Cortex of kidney (tissue), 1 donor: Measurements from ENCODE around the gene GAB2.

Experiments
- DNase-seq: peaks from one replicate; lab custom pipeline; 2025; lab: John Stamatoyannopoulos, UW

Gene GAB2

DNA sequence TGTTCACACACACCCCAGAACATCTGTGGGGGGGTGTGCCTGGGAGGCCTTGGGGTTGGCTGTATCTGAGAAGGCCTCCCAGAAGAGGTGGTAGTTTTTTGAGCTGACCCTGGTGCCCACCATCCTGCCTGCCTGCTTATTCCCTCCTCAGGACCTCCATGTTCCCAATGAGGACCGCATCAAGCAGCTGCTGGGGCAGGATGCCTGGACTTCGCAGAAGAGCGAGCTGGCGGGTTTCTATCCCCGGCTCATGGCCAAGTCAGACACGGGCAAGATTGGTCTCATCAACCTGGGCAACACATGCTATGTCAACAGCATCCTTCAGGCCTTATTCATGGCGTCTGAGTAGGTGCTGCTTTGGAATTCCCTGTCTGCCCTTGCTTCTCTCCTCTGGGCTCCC is 211.9 kb downstream of the GAB2 start:
- DNase-seq: no peak

DNA sequence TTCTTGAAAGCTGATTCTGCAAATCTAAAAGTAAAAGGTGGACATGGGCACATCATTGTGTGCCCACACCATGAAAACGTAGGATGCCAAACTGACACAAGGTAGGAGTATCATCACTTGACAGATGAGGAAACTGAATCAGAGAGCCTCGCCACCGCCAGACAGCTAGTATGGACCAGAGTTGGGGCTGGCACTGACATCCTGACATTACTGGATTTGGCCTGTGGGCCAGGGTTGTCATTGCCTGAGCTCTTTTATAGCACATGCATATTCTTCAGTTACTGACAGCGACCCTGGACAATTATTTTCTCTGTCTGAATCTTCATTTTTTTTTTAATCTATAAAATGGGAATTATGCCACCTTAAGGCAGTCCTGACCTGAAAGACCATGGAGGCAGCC is 212.4 kb downstream of the GAB2 start:
- no peak for DNase-seq

DNA sequence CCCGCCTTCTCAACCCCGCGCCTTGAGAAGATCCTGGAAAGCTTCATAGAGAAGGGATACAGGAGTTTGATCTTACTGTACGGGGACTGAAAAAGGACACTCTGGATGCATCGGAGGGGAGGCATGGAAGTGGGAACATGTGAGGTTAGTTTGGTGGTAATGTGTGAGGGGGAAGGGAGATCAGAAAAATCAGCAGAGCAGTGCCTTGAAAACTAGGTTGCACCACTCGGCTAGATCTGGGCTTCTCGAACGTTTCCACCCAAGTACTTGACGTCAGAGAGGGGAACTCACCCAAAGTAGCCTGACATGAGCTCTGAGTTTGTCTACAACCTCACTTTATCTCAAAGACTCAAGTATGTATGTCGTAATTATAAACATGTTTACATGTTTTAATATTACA is 214.4 kb downstream of the GAB2 start:
- no peak for DNase-seq

DNA sequence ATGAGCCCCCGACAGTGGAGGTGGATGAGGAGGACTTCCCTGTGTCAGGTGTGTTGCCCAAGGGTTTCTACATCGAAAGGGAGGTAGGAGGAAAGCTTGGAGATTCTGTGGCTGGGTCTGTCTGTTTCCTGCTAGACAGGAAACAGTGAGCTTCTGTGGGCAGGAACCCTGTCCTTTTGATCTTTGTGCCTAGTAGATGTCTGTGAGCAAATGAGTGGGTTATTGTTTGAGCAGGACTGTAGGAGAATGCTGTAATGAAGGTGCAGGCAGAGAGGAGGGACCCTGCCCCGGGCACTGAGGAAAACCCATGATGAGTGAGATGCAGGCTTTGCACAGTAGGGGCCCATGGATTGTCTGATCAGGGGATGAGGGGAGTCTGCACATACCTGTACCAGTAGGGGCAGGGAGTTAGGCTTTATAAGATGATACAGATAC is 214.9 kb downstream of the GAB2 start:
- no peak for DNase-seq

DNA sequence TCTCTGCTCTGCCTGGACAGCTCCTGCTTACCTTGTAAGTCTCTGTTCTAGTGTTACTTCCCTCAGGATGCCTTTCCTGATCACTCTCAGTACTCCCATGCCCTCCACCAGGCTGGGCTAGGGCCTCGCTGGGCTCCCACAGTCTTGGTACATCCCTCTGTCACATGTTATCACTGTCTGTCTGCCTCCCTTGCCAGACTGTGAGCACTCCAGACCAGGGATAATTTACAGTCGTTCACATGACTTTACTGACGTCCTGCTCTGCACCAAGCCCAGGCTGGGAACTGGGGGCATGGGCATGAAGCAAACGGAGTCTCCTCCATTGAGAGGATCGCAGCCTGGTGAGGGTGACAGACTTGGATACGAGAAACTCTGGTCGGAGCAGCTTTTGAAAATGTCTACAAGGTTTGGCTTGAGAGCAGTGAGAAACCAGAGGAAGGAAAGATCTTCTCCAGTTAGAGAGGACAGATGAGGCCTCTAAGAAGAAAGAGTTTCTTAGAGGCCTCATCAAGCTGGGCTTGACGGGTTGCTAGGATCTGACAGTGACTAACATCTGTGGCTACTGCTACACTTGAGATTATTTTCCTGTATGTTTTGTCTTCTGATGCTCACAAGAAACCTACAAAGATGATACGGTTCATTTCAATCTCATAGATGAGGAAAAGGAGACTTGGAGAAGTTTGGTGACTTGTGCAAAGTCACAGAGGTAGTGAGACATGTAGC is 216.4 kb downstream of the GAB2 start:
- no peak for DNase-seq

DNA sequence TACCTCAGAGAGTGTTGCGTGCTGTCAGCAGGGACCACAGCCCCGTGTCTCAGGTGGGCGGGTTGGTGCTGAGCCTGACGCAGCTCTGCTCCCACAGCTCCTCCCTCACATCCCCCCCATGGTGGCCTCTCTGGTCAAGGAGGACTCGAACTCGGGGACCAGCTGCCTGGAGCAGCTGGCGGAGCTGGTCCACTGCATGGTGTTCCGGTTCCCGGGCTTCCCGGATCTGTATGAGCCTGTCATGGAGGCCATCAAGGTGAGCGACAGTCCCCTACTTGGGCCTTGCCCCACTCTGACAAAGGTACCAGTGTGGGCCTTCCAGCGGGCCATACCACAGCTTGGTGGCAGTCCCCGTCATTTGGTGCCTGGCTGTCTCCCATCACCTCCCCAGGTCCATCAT is 217.1 kb downstream of the GAB2 start:
- DNase-seq: no peak

DNA sequence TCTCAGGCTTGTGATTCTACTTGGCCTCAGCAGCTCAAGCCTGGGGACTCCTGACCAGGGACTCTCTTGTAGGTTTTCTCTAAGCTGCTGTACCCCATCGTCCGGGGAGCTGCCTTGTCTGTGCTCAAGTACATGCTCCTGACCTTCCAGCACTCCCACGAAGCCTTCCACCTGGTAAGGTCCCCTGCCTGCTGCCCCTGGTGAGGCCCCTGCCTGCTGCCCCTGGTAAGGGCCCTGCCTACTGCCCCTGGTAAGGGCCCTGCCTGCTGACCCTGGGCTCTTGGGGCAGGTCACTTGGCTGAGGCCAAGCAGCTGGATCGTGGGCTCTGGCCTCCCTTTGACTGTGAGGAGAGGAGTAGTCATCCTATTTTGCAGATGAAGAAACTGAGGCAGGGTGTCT is 217.6 kb downstream of the GAB2 start:
- DNase-seq: no peak

DNA sequence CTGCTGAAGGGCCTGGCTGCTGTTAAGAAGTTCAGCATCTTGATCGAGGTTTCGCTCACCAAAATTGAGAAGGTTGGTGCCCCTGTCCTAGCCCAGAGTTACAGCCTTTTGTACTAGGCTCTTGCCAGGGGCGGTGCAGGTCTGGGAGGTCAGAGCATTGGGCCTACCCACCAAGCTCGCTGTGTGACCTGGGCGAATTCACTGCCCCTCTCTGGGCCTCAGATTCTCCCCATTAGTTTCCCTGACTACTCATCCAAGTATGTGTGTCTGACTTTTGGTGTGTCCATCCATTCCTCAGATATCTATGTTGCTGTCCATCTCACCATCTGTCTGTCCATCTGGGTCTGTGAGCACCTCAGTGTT is 218.0 kb downstream of the GAB2 start:
- no peak for DNase-seq

DNA sequence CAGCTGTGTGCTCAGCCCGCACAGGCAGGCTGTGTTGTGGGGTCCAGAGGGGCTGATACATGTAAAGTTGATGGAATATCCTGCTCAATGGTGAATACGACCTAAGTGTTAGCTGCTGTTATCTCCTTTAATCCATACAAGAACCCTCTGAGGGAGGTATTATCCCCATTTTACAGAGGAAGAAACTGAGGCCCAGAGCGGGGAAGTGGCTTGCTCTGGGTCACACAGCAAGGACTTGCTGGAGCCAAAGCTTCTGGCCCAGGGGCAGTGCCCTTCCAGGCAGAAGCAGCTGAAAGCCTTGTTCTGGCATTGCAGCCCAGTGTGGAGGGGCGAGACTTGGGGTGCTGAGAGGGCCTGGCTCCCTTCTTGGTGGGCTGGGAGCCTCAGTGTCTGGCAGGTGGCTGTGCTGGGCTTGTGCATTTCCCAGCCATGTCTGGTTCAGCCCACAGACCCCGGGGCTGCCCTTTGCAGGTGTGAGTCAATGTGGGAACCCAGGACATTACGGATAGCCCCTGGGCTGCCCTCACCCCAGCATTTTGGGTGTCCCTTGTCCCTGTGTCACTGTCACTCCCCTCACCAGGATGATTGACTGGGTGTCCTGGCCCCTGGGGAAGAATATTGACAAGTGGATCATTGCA is 218.5 kb downstream of the GAB2 start:
- DNase-seq: no peak

DNA sequence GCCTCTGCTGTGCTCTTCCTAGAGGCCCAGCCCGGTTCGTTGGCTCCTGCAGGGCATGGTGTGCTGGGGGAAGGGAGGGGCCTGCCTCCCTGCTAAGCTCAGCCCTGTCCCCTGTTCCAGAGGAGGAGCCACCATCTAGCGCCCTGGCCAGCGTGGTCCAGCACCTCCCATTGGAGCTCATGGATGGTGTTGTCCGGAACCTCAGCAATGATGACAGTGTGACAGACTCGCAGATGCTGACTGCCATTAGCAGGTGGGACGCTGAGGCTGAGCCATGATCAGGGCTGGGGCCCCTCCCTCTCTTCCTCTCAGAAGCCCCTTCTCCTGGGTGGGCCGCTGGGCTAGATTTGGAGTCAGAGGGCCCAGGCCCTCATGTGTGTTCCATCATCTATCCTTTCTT is 219.8 kb downstream of the GAB2 start:
- DNase-seq: no peak

DNA sequence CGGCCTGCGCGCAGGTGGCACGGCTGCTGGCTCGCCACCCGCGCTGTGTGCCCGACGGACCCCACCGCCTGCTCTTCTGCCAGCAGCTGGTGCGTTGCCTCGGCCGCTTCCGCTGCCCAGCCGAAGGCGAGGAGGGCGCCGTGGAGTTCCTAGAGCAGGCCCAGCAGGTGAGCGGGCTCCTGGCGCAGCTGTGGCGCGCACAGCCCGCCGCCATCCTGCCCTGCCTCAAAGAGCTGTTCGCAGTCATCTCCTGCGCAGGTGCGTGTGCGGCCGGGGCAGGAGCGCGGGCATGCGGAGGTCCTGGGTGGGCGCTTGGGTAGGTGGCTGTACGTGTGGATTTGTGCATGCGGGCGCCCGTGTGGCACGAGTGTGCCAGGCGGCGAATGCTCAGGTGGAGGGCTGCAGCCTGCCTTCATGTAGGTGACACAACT is 220.9 kb downstream of the GAB2 start:
- no peak for DNase-seq

DNA sequence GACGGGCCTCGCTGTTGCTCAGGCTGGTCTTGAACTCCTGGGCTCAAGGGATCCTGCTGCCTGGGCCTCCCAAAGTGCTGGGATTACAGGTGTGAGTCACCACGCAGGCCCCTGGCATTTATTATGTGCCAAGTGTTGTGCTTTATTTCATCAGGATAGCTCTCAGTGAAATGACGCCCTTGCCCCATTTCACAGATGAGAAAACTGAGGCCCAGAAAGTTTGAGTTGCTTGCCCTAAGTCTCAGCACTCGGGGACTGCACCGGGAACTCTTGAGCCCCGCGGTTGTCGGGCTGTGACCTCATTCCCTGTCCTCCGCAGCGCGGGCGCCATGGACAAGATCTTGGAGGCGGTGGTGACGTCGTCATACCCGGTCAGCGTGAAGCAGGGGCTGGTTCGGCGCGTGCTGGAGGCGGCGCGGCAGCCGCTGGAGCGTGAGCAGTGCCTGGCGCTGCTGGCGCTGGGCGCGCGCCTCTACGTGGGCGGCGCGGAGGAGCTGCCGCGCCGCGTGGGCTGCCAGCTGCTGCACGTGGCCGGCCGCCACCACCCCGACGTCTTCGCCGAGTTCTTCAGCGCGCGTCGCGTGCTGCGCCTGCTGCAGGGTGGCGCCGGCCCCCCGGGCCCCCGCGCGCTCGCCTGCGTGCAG is 221.6 kb downstream of the GAB2 start:
- DNase-seq: no peak

DNA sequence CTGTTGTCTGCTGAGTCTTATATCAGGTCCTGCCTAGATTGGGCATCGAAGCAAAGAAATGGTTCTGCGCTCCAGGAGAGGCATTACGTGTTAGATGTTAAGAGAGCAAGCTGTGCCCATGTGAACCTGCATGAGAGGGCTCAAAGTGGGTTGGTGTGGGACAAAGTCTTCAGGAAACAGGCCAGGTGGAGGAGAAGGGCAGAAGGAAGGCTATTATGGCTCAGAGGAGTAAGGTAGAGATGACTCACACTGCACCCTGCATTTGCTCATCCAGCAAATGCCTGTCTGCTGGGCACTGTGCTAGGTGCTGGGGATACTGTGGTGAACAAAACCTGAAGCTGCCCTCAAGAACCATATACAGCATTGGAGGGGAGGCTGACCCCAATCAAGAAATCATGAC is 223.1 kb downstream of the GAB2 start:
- no peak for DNase-seq

DNA sequence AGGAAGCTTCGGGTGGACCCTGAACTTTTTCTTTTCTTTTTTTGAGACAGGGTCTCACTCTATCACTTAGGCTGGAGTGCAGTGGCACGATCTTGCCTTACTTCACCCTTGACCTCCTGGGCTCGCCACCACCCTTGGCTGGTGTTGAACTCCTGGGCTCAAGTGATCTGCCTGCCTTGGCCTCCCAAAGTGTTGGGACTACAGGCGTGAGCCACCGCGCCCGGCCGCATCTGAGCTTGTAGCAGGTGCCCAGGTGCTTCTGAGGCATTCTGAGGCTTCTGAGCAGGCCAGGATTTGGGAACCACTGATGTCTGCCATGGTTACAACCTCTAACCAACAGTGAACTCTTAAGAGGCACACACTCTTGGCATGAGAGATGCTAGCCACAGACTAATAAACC is 223.8 kb downstream of the GAB2 start:
- DNase-seq: no peak

DNA sequence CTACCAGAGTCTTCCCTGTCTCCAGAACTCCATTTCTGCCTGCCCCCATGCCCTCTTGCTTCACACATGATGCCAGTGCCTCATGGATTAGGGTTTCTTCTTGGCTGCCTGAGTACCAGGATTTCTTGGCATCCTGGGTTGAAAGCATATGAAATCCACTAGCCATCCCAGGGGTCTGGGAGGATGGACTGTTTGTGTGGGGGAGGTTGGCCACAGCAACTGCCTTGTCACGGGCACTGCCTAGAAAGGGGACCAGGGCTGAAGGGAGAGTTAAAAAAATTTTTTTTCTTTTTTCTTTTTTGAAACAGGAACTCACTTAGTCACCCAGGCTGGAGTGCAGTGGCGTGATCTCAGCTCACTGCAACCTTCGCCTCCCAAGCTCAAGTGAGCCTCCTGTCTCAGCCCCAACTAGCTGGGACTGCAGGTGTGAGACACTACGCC is 224.7 kb downstream of the GAB2 start:
- no peak for DNase-seq

DNA sequence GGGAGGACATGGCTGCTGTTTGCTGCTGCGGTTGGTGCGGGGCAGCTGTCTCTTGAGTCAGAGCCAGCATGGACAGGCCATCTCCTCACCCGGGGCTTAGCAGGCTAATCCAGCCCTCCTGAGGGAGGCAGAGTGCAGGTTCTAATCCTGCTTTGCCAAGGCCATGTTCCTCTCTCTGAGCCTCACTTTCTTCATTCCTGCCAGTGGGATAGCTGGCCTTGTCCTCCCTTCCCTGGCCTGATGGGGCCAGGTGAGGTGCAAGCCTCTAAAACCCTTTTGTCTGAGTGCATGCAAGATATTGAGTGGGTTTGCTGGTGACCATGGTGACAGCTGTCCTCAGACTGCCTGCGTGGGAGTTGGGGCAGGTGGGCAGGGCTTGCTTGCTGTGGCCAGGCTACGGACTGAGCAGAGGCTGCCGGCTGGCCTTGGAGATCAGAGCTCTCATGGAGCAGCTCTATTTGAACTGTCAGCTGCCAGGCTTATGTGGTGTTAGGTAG is 225.3 kb downstream of the GAB2 start:
- no peak for DNase-seq

DNA sequence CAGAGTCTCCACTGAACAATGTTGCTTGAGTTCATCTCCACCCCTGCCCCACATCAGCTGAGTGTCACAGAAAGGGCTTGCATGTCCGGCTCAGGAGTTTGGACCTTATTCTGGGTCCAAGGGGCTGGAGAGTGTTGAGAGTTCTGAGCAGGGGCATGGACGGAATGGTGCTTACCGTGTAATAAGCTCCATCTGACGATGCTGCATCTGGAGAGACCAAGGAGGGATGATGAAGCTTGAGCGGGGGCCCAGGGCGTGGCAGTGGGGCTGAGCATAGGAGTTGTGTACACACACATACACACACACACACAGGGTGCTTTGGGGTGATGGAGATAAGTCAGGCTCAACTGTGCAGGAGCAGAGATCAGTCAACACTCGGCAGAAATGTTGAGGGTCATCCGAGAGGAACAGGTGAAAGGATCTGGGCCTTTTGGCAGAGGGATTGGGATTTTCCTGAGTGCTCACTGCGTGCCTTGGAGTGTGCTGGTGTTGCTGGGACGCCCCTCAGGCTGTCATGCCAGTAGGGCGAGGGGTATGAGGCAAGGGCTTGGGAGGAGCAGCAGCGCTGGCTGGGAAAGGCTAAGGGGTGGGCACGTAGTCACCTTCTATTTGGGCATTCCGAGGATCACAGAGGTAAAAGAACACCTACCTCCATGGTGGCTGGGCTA is 226.6 kb downstream of the GAB2 start:
- DNase-seq: no peak

DNA sequence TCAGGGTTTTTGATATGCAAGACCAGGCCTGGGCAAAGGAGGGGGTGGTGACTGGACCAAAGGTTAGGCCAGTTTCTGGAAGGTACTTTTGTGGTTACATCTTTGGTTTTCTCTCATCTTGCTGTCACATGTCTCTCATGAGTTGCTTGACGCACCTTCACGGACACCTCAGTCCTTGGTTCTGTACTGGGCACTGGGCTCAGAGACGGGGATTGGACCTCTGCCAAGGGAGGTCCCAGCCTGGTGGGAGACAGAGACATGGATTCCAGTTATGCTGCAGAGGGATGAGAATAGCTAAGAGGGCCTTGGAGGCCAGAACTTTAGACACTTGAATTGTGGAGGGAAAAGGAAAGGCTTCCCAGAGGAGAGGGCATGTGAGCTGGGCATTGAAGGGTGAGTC is 227.2 kb downstream of the GAB2 start:
- no peak for DNase-seq

DNA sequence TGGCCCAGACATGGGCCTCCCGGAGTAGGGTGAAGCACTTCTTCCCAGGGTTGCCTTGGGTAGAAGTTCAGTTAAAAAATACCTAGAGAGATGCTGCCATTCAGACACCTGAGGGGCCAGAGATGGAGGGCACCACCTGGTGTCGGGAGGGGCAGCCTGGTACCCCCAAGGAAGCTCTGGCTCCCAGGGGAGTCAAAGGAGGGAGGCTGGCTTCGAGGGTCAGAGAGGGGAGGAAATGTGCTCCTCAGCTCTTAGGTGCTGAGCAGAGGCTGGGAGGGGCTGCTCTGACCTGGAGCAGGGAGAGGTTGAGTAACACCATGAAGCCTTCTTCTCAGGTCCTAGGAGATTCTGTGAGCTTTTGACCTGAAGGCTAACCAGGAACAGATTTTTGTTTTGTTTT is 227.8 kb downstream of the GAB2 start:
- DNase-seq: no peak

DNA sequence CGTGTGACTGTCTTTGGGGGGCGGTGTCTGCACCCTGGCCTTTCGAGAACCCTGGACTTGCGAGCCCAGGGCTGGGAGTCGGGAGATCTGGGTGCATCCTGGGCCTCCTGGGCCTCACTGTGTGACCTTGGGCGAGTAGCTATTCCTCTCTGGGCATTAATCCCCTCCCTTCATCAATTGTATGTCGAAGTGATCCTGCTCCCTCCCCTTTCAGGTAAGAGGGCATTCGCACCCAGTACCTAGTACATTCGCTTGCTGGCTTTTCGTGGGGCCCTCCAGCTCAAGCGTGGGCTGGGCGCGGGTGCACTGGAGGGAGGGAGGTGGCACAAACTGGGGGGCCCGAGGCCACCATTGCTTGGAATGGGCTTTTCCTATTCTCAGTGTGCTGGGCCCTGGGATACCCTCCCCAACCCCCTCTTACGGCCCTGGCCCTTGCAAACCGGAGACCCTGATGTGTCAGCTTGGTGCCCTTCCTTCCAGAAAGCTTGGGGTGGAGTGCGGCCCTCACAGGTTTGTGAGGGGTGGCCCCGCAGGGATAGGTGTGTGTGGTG is 228.4 kb downstream of the GAB2 start:
- DNase-seq: no peak

DNA sequence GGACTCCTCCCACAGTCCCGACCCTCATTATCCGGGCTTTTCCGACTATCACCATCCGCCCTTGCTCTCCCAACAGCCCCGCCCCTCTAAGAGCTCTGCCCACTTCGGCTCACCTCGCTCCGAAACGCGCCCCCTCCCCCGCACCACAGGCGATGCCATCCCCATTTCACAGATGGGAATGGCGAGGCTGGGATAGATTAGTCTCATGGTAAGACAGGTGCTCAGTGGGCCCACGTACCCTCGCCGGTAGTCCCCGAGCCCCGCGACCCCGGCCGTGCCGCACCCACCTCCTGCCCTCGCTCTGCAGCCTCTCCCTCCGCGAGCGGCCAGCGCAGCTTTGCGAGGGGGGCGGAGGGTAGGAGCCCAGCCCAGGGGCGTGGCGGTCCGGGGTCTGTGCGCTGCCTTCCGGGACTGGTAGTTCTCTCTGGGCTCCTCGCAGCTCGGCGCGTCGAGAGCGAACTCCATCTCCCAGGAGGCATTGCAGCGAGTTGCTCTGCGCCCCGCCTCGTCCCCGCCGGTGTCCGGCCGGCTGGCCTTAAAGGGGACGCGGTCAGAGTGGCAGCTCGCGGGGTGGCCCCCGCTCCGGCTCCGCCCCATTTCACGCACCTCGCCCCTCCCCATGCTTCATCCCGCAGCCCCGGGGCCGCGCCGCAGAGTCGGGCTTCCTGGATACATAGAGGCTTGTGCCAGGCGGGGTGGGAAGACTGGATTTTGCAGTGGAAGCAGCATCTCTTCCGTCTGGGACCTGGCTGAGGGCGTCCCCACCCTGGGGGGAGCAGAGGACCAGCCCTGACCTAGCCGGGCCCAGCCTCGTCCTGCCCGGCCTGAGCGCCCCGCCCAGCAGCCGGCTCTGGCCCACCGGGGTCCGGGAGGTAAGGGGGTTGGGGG is 229.1 kb downstream of the GAB2 start, which contains the start of the genes KCTD21 and USP35:
Gene KCTD21, minus strand, starts transcription at position 341 of the 888 bp plus-strand sequence. CDS start 14,072 bp downstream, outside the sequence.
Gene USP35, plus strand, starts transcription at position 634 of the 888 bp plus-strand sequence. CDS start 7,327 bp downstream, outside the sequence.
- peak; percentile 71 for DNase-seq
